HepG2 (cell line): ENCODE results near the gene FXYD5. TPM values are rescaled to one million over a fixed set of nuclear protein-coding genes. Genes with fewer than 3 reads are reported as not detected.

Experiments
- ATAC-seq: fragments of 200-7000 bp; cut with Tn5 transposase; 3 replicates; pipeline ENCODE4 v1.9.1; 2020; ENCODE audit warnings: mild to moderate bottlenecking, moderate library complexity
- BruUV-seq: library from RNA; stranded (reverse); fragments of 400-500 nt; replicated peaks from 2 replicates; lab custom pipeline; 2021; lab: Mats Ljungman, UMichigan
- CTCF ChIA-PET: fragments of 300-600 bp; formaldehyde crosslinking; extraction: SDS; loops from one replicate; lab custom pipeline; 2021; ENCODE audit warnings: low total read pairs, inconsistent platforms, low intra/inter-chr PET ratio; lab: Yijun Ruan, JAX
- POLR2A ChIA-PET: fragments of 350-600 bp; sonication (Branson Sonifier 250); formaldehyde crosslinking; loops from one replicate; lab custom pipeline; 2020; ENCODE audit warnings: antibody characterized with exemption, inconsistent platforms; lab: Yijun Ruan, JAX
- DNase-seq: peaks from one replicate; pipeline ENCODE4 v3.0.0-alpha.2; 2015; ENCODE audit warnings: low spot score
- FAIRE-seq: peaks from 3 replicates; lab custom pipeline; 2011; peaks lifted over from hg19 to GRCh38; lab: Jason Lieb, UNC
- H2AFZ ChIP-seq: one replicate; pipeline ENCODE4 v1.6.1; 2011; ENCODE audit warnings: low read length, inconsistent platforms
- H3K27ac ChIP-seq: fragments of 300-600 bp; 3 replicates; pipeline ENCODE4 v1.8.0; 2011; ENCODE audit warnings: mixed run types, mild to moderate bottlenecking, mixed read lengths, low read length, inconsistent platforms; ENCODE audit not compliant: insufficient read depth; ENCODE audit errors: extremely low read length
- H3K27me3 ChIP-seq, 2 experiments: fragments of 200-600 bp in 1 of 2; 2 replicates in 1 of 2; 3 replicates in 1 of 2; pipeline versions ENCODE4 v1.6.0 to v1.8.0; 2011; ENCODE audit warnings: low read length in 2 of 2, mild to moderate bottlenecking in 2 of 2, moderate library complexity in 2 of 2, inconsistent platforms in 1 of 2; ENCODE audit not compliant: insufficient read depth in 2 of 2, control insufficient read depth in 1 of 2
- H3K36me3 ChIP-seq, 2 experiments: fragments of 200-600 bp in 1 of 2; replicated peaks in 1 of 2; 2 replicates in 1 of 2; 3 replicates in 1 of 2; pipeline versions ENCODE4 v1.5.1 to v1.8.0; 2011; ENCODE audit warnings: low read length in 2 of 2, inconsistent platforms in 1 of 2; ENCODE audit not compliant: insufficient read depth in 2 of 2, control insufficient read depth in 1 of 2
- H3K4me1 ChIP-seq: 2 replicates; pipeline ENCODE4 v1.5.1; 2012; ENCODE audit warnings: low read length, inconsistent platforms; ENCODE audit not compliant: insufficient read depth
- H3K4me2 ChIP-seq: 2 replicates; pipeline ENCODE4 v1.6.0; 2011; ENCODE audit warnings: low read depth, low read length, inconsistent platforms
- H3K4me3 ChIP-seq, 3 experiments: fragments of 200-600 bp in 1 of 3; sonication (generic), shearing (Covaris generic) in 1 of 3; replicated peaks in 1 of 3; 2 replicates each; pipeline ENCODE4 v1.5.1; 2011 to 2016; ENCODE audit warnings: low read length in 3 of 3, inconsistent platforms in 2 of 3, low read depth in 2 of 3, mild to moderate bottlenecking in 2 of 3, control low read depth in 1 of 3, mixed read lengths in 1 of 3; ENCODE audit not compliant: insufficient read depth in 1 of 3
- H3K79me2 ChIP-seq: one replicate; pipeline ENCODE4 v1.6.1; 2011; ENCODE audit warnings: low read length, inconsistent platforms; ENCODE audit not compliant: insufficient read depth
- H3K9ac ChIP-seq: 2 replicates; pipeline ENCODE4 v1.6.0; 2011; ENCODE audit warnings: mild to moderate bottlenecking, low read depth, low read length, inconsistent platforms; ENCODE audit not compliant: insufficient read depth
- H3K9me3 ChIP-seq: 2 replicates; pipeline ENCODE4 v1.5.1; 2012; ENCODE audit warnings: mild to moderate bottlenecking, low read length
- H4K20me1 ChIP-seq: 2 replicates; pipeline ENCODE4 v1.6.0; 2011; ENCODE audit warnings: inconsistent platforms, mild to moderate bottlenecking, low read length, moderate library complexity; ENCODE audit not compliant: insufficient read depth
- KLF9 ChIP-seq: IDR thresholded peaks from 2 replicates; pipeline ENCODE4 v1.6.1; 2016; ENCODE audit warnings: low read depth
- RORA ChIP-seq: sonication (generic); formaldehyde crosslinking; IDR thresholded peaks from 2 replicates; pipeline ENCODE4 v1.5.0; 2020; ENCODE audit warnings: mild to moderate bottlenecking, missing genetic modification reagents, moderate library complexity
- TCF7L2 ChIP-seq: IDR thresholded peaks from 2 replicates; pipeline ENCODE4 v1.6.1; 2011; ENCODE audit warnings: mild to moderate bottlenecking, low read depth, low read length, moderate library complexity
- ZNF572 ChIP-seq: sonication (generic); formaldehyde crosslinking; IDR thresholded peaks from 2 replicates; pipeline ENCODE4 v1.5.1; 2020; ENCODE audit warnings: mild to moderate bottlenecking, missing genetic modification reagents
- WGBS: methylation state at CpG from one replicate; pipeline ENCODE4 v1.1.6; 2017; ENCODE audit warnings: low lambda C conversion rate; 5-methylcytosine and 5-hydroxymethylcytosine counted together
- in situ Hi-C: cut with HindIII; loops from 2 replicates; pipeline ENCODE4 v1.10.0; 2017; ENCODE audit warnings: low pct_unique_long_range_greater_than_20kb; ENCODE audit not compliant: extremely low pct_ligation_motif_present
- intact Hi-C: fragments of 100-400 bp; cut with micrococcal nuclease; formaldehyde crosslinking; loops from one replicate; pipeline ENCODE4 v1.10.0; 2022; ENCODE audit not compliant: unreplicated experiment
- polyA plus RNA-seq, 8 experiments: library from polyadenylated mRNA; depleted of rRNA in 3 of 8; stranded (reverse) in 7 of 8; unstranded in 1 of 8; fragments of >200 nt; fragmentation: Illumina TruSeq in 4 of 8; extraction: Trizol in 4 of 8; gene quantifications; 2 replicates each; pipeline versions ENCODE4 v1.2.1 to v1.2.3, GENCODE V29; 2011 to 2016; ENCODE audit warnings: low read depth in 4 of 8, missing spikeins in 1 of 8, mixed read lengths in 1 of 8; ENCODE audit not compliant: insufficient read depth in 1 of 8
- total RNA-seq, 5 experiments: library from RNA; depleted of rRNA; stranded (reverse); fragments of >200 nt; fragmentation: Illumina TruSeq; extraction: Trizol; gene quantifications; 2 replicates each; pipeline ENCODE4 v1.2.3, GENCODE V29; 2016; ENCODE audit warnings: low read depth in 1 of 5
- TF ChIP-seq, protein P1 (sequence below): sonication (generic); formaldehyde crosslinking; IDR thresholded peaks from 2 replicates; pipeline ENCODE4 v1.5.1; 2020; ENCODE audit warnings: mild to moderate bottlenecking, missing genetic modification reagents, moderate library complexity
- TF ChIP-seq, protein P2 (sequence below): sonication (generic); formaldehyde crosslinking; IDR thresholded peaks from 2 replicates; pipeline ENCODE4 v1.4.0; 2020; ENCODE audit warnings: missing genetic modification reagents

Gene FXYD5
- total and polyA plus RNA-seq, 2 of the 13 experiments (the other 11 are each of a cell fraction or from before 2014, with no cell fraction given) = 0.65 TPM; not detected in 1

DNA sequence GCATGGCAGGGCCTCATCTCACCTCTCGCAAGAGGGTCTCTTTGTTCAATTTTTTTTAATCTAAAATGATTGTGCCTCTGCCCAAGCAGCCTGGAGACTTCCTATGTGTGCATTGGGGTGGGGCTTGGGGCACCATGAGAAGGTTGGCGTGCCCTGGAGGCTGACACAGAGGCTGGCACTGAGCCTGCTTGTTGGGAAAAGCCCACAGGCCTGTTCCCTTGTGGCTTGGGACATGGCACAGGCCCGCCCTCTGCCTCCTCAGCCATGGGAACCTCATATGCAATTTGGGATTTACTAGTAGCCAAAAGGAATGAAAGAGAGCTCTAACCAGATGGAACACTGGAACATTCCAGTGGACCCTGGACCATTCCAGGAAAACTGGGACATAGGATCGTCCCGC, 31.0 kb upstream of the FXYD5 start:
- ATAC-seq (no peak), DNase-seq (no peak), FAIRE-seq (no peak)
- intact Hi-C loops (no loop called here), in situ Hi-C loops (no loop called here)
- Histone ChIP-seq H2AFZ (no peak overlapping the region), H3K4me3 (no peak overlapping the region), H3K9ac (no peak overlapping the region), H4K20me1 (no peaks in the 10 kb centered on the region), H3K79me2 (no peaks in the 10 kb centered on the region), H3K4me1 (peaks cover 88% of the 10 kb centered on the region), H3K4me2 (no peak overlapping the region), H3K36me3 (no peaks in the 10 kb centered on the region), H3K27me3 (no peaks in the 10 kb centered on the region), H3K27ac (no peak overlapping the region), H3K9me3 (no peaks in the 10 kb centered on the region)
- TF ChIP-seq KLF9 (CRISPR knock-in tag) (no peak), TCF7L2 (no peak), RORA (CRISPR knock-in tag) (no peak), ZNF572 (CRISPR knock-in tag) (0 out of 2 replicates have a peak, but pooled peaks have one; percentile 46)
- TF ChIP-seq, protein P1, sequence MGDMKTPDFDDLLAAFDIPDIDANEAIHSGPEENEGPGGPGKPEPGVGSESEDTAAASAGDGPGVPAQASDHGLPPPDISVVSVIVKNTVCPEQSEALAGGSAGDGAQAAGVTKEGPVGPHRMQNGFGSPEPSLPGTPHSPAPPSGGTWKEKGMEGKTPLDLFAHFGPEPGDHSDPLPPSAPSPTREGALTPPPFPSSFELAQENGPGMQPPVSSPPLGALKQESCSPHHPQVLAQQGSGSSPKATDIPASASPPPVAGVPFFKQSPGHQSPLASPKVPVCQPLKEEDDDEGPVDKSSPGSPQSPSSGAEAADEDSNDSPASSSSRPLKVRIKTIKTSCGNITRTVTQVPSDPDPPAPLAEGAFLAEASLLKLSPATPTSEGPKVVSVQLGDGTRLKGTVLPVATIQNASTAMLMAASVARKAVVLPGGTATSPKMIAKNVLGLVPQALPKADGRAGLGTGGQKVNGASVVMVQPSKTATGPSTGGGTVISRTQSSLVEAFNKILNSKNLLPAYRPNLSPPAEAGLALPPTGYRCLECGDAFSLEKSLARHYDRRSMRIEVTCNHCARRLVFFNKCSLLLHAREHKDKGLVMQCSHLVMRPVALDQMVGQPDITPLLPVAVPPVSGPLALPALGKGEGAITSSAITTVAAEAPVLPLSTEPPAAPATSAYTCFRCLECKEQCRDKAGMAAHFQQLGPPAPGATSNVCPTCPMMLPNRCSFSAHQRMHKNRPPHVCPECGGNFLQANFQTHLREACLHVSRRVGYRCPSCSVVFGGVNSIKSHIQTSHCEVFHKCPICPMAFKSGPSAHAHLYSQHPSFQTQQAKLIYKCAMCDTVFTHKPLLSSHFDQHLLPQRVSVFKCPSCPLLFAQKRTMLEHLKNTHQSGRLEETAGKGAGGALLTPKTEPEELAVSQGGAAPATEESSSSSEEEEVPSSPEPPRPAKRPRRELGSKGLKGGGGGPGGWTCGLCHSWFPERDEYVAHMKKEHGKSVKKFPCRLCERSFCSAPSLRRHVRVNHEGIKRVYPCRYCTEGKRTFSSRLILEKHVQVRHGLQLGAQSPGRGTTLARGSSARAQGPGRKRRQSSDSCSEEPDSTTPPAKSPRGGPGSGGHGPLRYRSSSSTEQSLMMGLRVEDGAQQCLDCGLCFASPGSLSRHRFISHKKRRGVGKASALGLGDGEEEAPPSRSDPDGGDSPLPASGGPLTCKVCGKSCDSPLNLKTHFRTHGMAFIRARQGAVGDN (CRISPR knock-in tag) = peak; percentile 16; the same call in 1 of the 2 replicates
- TF ChIP-seq, protein P2, sequence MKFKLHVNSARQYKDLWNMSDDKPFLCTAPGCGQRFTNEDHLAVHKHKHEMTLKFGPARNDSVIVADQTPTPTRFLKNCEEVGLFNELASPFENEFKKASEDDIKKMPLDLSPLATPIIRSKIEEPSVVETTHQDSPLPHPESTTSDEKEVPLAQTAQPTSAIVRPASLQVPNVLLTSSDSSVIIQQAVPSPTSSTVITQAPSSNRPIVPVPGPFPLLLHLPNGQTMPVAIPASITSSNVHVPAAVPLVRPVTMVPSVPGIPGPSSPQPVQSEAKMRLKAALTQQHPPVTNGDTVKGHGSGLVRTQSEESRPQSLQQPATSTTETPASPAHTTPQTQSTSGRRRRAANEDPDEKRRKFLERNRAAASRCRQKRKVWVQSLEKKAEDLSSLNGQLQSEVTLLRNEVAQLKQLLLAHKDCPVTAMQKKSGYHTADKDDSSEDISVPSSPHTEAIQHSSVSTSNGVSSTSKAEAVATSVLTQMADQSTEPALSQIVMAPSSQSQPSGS (CRISPR knock-in tag) = no peak
- WGBS = 93% methylated on average over 5 of the region's 5 CpGs
- CTCF ChIA-PET = no interaction called here
- BruUV-seq = no TSS peak
- POLR2A ChIA-PET = no interaction called here
